Trophoblast cell (in vitro differentiated cells and primary cell): ENCODE data around the gene LCP1.

ENCODE experiments used
- DNase-seq, 2 donors: peaks; one replicate each; pipeline ENCODE4 v3.0.0-alpha.2; 2016
- H2AFZ ChIP-seq: 2 replicates; pipeline ENCODE4 v1.6.1; 2013; ENCODE audit warnings: low read length, moderate library complexity, mild to moderate bottlenecking; ENCODE audit not compliant: insufficient read depth, poor library complexity
- H2AK5ac ChIP-seq: 2 replicates; pipeline ENCODE4 v1.6.1; 2013; ENCODE audit warnings: mild to moderate bottlenecking, low read length
- H2BK120ac ChIP-seq: 2 replicates; pipeline ENCODE4 v1.6.1; 2013; ENCODE audit warnings: low read length, mild to moderate bottlenecking, moderate library complexity; ENCODE audit not compliant: insufficient read depth, poor library complexity
- H2BK12ac ChIP-seq: 2 replicates; pipeline ENCODE4 v1.6.1; 2013; ENCODE audit warnings: mild to moderate bottlenecking, low read length, moderate library complexity
- H2BK5ac ChIP-seq: 2 replicates; pipeline ENCODE4 v1.6.1; 2013; ENCODE audit warnings: low read length, low read depth, moderate library complexity, mild to moderate bottlenecking; ENCODE audit not compliant: poor library complexity
- H3K14ac ChIP-seq: 2 replicates; pipeline ENCODE4 v1.6.1; 2013; ENCODE audit warnings: mild to moderate bottlenecking, low read length
- H3K18ac ChIP-seq: 2 replicates; pipeline ENCODE4 v1.6.1; 2013; ENCODE audit warnings: mild to moderate bottlenecking, low read length
- H3K23ac ChIP-seq: 2 replicates; pipeline ENCODE4 v1.6.1; 2013; ENCODE audit warnings: low read length
- H3K27ac ChIP-seq: 2 replicates; pipeline ENCODE4 v1.5.1; 2013; ENCODE audit warnings: low read depth, mild to moderate bottlenecking, inconsistent platforms, low read length, moderate library complexity
- H3K27me3 ChIP-seq: 2 replicates; pipeline ENCODE4 v1.6.1; 2013; ENCODE audit warnings: inconsistent platforms, mild to moderate bottlenecking, low read length, moderate library complexity; ENCODE audit not compliant: insufficient read depth
- H3K36me3 ChIP-seq, 2 experiments: 1 replicate in 1 of 2; 2 replicates in 1 of 2; pipeline ENCODE4 v1.6.1; 2013; ENCODE audit warnings: low read length in 2 of 2, mild to moderate bottlenecking in 2 of 2, moderate library complexity in 1 of 2; ENCODE audit not compliant: insufficient read depth in 2 of 2, control insufficient read depth in 1 of 2
- H3K4ac ChIP-seq: 2 replicates; pipeline ENCODE4 v1.6.1; 2013; ENCODE audit warnings: low read depth, mild to moderate bottlenecking, low read length, moderate library complexity
- H3K4me1 ChIP-seq, 2 experiments: 1 replicate in 1 of 2; 2 replicates in 1 of 2; pipeline ENCODE4 v1.6.1; 2013; ENCODE audit warnings: low read length in 2 of 2, mild to moderate bottlenecking in 2 of 2, moderate library complexity in 1 of 2; ENCODE audit not compliant: insufficient read depth in 2 of 2, control insufficient read depth in 1 of 2
- H3K4me2 ChIP-seq: 2 replicates; pipeline ENCODE4 v1.6.1; 2013; ENCODE audit warnings: inconsistent platforms, mild to moderate bottlenecking, low read length, moderate library complexity
- H3K4me3 ChIP-seq: 2 replicates; pipeline ENCODE4 v1.5.1; 2013; ENCODE audit warnings: mild to moderate bottlenecking, low read depth, low read length, inconsistent platforms
- H3K79me1 ChIP-seq: one replicate; pipeline ENCODE4 v1.6.1; 2013; ENCODE audit warnings: low read length
- H3K79me2 ChIP-seq: 2 replicates; pipeline ENCODE4 v1.6.1; 2013; ENCODE audit warnings: low read length, mild to moderate bottlenecking; ENCODE audit not compliant: control insufficient read depth, insufficient read depth, poor library complexity
- H3K9ac ChIP-seq: 2 replicates; pipeline ENCODE4 v1.6.1; 2013; ENCODE audit warnings: mild to moderate bottlenecking, low read length
- H3K9me3 ChIP-seq: 2 replicates; pipeline ENCODE4 v1.6.1; 2013; ENCODE audit warnings: low read depth, mild to moderate bottlenecking, control low read depth, inconsistent platforms, low read length; ENCODE audit not compliant: insufficient read depth
- H4K12ac ChIP-seq: 2 replicates; pipeline ENCODE4 v1.6.1; 2013; ENCODE audit warnings: low read depth, mild to moderate bottlenecking, low read length, moderate library complexity
- H4K8ac ChIP-seq: 2 replicates; pipeline ENCODE4 v1.6.1; 2013; ENCODE audit warnings: low read depth, mild to moderate bottlenecking, low read length, moderate library complexity
- H4K91ac ChIP-seq: one replicate; pipeline ENCODE4 v1.6.1; 2013; ENCODE audit warnings: low read depth, mild to moderate bottlenecking, low read length, moderate library complexity
- WGBS: extraction: QIAGEN DNeasy Blood & Tissue Kit; methylation state at CpG from one replicate; pipeline ENCODE4 v1.1.7; 2013; ENCODE audit warnings: missing lambda C conversion rate; ENCODE audit not compliant: insufficient read length, insufficient coverage; ENCODE audit errors: extremely low coverage; 5-methylcytosine and 5-hydroxymethylcytosine counted together

The LCP1 gene

DNA sequence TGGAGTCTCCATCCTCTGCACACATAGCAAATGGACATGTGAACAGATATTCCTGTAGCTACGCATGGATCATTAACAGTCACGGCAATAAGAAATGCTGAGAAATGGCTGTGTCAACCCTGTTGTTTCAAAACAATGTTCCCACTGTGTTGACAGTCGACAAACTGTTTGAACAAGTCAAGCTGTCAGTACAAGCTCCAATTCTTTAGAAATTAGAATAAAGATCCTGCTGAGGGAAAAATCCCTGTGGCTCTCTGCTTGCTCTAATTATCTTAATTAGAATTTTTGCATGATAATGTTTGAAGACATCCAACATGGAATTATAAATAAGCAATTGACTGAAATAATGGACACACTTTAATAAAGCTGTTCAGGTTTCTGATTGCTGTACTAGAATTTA, 39.2 kb downstream of the LCP1 start:
- H3K14ac ChIP-seq, result no peak overlapping the region
- no peaks in the 10 kb centered on the region for H3K27me3 ChIP-seq
- no peaks in the 10 kb centered on the region for H3K4me1 ChIP-seq
- H3K79me2 ChIP-seq, result no peaks in the 10 kb centered on the region
- DNase-seq, result no peak
- no peak overlapping the region for H3K4me2 ChIP-seq
- H2BK120ac ChIP-seq, result no peak overlapping the region
- H3K18ac ChIP-seq, result no peak overlapping the region
- no peak overlapping the region for H3K23ac ChIP-seq
- H2BK5ac ChIP-seq, result no peak overlapping the region
- no peak overlapping the region for H3K4me3 ChIP-seq
- no peak overlapping the region for H4K8ac ChIP-seq
- no peak overlapping the region for H3K9ac ChIP-seq
- H3K9me3 ChIP-seq, result no peaks in the 10 kb centered on the region
- no peak overlapping the region for H4K12ac ChIP-seq
- H2AFZ ChIP-seq, result no peak overlapping the region
- no peak overlapping the region for H4K91ac ChIP-seq
- no peak overlapping the region for H3K4ac ChIP-seq
- WGBS, result no CpG with 5 or more reads among the region's 3 CpGs
- H3K27ac ChIP-seq, result no peak overlapping the region
- peaks cover 17 to 39% of the 10 kb centered on the region in 2 experiments for H3K36me3 ChIP-seq
- no peak overlapping the region for H2AK5ac ChIP-seq
- no peak overlapping the region for H2BK12ac ChIP-seq
- no peaks in the 10 kb centered on the region for H3K79me1 ChIP-seq

DNA sequence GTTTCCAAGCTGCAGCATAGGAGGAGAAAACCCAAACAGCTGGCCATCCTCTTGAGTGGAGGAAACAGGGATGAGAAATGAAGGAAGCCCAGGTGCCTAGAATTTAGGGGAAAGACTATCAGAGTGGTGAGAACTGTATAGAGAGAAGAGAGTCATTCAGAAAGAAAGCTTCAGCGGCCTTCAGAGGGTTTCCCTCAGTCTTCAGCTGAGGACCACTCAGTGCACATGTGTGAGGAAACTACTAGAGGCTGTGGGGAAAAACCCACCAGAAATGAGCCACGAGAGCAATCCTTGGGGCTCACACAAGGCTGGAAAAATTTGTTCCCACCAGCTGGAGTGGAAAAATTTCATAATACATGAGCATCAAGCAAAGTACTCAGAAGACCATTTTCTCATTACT, 41.9 kb downstream of the LCP1 start:
- Histone ChIP-seq H3K9ac (no peak overlapping the region), H3K18ac (no peak overlapping the region)

DNA sequence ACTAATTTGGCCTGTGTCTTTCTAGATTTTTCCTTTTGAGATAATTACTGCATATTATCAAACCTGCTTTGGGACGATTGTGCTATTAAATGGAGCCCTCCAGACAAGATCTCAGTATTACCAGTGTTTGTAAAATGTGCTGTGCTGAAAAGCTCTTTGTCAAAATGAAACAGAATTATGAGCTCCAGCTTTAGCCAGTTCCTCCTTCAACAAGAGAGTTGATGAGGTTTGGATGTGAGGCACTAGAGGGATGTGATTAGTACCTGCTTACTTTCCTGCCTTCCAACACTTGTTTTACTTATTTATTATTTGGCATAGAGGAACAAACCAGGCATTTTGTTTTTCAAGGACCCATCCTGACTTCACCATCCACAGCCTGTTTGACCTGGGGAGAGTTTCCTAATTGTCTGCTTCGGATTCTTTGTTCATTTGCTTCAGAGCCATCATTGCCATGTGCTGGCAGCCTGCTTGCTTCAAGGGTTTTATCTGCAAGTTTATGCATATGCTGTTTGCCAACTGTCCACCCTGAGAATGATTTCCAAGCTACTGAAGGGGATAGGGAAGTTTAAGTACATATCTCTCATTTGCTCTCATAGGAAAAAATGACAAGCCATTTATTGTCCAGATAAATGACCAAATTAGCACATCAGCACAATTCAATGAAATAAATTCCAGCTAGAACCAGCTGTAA, 44.2 kb downstream of the LCP1 start:
- Histone ChIP-seq H3K36me3 (peaks cover 14 to 28% of the 10 kb centered on the region in 2 experiments), H3K18ac (no peak overlapping the region)

More for the DNA sequence above, 41.9 kb downstream of the LCP1 start:
- Histone ChIP-seq H3K4me1 (peaks cover 8% of the 10 kb centered on the region in 2 experiments), H3K23ac (no peak overlapping the region), H3K4me3 (no peak overlapping the region), H3K36me3 (peaks cover 15 to 39% of the 10 kb centered on the region in 2 experiments), H3K4ac (no peak overlapping the region), H3K79me1 (peaks cover 5% of the 10 kb centered on the region), H4K12ac (no peak overlapping the region), H3K27ac (no peak overlapping the region), H2AFZ (no peak overlapping the region), H4K8ac (no peak overlapping the region), H4K91ac (no peak overlapping the region), H2AK5ac (peak overlapping the region; percentile 29), H2BK12ac (no peak overlapping the region), H3K4me2 (no peak overlapping the region), H2BK120ac (no peak overlapping the region), H3K79me2 (no peaks in the 10 kb centered on the region), H2BK5ac (no peak overlapping the region), H3K9me3 (no peaks in the 10 kb centered on the region), H3K14ac (no peak overlapping the region), H3K27me3 (no peaks in the 10 kb centered on the region)
- WGBS, result no CpG with 5 or more reads among the region's 2 CpGs
- no peak for DNase-seq

DNA sequence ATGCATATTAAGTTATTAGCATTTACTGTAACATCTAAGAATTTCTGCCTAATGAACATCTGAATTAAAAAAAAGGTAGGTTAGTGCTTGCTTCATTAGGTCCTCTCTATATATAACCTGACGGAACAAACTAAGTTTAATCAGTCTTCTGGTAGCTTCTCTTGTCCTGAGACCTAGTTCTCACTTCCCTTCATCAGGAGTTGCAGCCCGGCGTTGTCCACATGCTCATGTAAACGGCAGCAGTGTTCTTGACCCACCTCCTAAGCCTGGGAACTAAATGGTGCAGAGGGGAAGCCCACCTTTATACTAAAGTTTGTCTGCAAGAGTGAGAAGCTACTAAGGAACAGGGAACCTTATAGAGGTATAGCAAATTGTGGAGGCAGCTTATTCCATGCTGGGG, 45.3 kb downstream of the LCP1 start:
- no CpG with 5 or more reads among the region's 4 CpGs for WGBS
- H3K14ac ChIP-seq, result no peak overlapping the region
- no peaks in the 10 kb centered on the region for H3K27me3 ChIP-seq
- peaks cover 14 to 35% of the 10 kb centered on the region in 2 experiments for H3K36me3 ChIP-seq
- no peak overlapping the region for H3K4me2 ChIP-seq
- H3K4me3 ChIP-seq, result no peak overlapping the region
- H2BK120ac ChIP-seq, result no peak overlapping the region
- no peak overlapping the region for H4K12ac ChIP-seq
- no peak overlapping the region for H4K91ac ChIP-seq
- H3K9me3 ChIP-seq, result no peaks in the 10 kb centered on the region
- H3K79me1 ChIP-seq, result peaks cover 5% of the 10 kb centered on the region
- H2BK12ac ChIP-seq, result no peak overlapping the region
- H3K18ac ChIP-seq, result no peak overlapping the region
- peak overlapping the region; percentile 34 for H3K27ac ChIP-seq
- H3K4ac ChIP-seq, result no peak overlapping the region
- no peak overlapping the region for H4K8ac ChIP-seq
- no peak overlapping the region for H3K9ac ChIP-seq
- no peak overlapping the region for H3K23ac ChIP-seq
- no peak overlapping the region for H2BK5ac ChIP-seq
- DNase-seq, result no peak
- no peaks in the 10 kb centered on the region for H3K79me2 ChIP-seq
- no peak overlapping the region for H2AFZ ChIP-seq
- H2AK5ac ChIP-seq, result no peak overlapping the region
- H3K4me1 ChIP-seq, result peaks cover 11 to 12% of the 10 kb centered on the region in 2 experiments

More for the DNA sequence above, 44.2 kb downstream of the LCP1 start:
- no peak overlapping the region for H2AFZ ChIP-seq
- H2BK5ac ChIP-seq, result peak overlapping the region; percentile 20
- H2AK5ac ChIP-seq, result no peak overlapping the region
- peaks cover 5% of the 10 kb centered on the region for H3K79me1 ChIP-seq
- H3K4me1 ChIP-seq, result peaks cover 11 to 12% of the 10 kb centered on the region in 2 experiments
- H3K27ac ChIP-seq, result no peak overlapping the region
- H4K12ac ChIP-seq, result no peak overlapping the region
- no peaks in the 10 kb centered on the region for H3K79me2 ChIP-seq
- H3K27me3 ChIP-seq, result no peaks in the 10 kb centered on the region
- H3K4ac ChIP-seq, result no peak overlapping the region
- no peak overlapping the region for H2BK120ac ChIP-seq
- no peak overlapping the region for H4K8ac ChIP-seq
- no peak overlapping the region for H3K23ac ChIP-seq
- DNase-seq, result no peak
- H2BK12ac ChIP-seq, result no peak overlapping the region
- no peak overlapping the region for H3K14ac ChIP-seq
- H3K9me3 ChIP-seq, result no peaks in the 10 kb centered on the region
- no CpG with 5 or more reads among the region's 2 CpGs for WGBS
- no peak overlapping the region for H3K4me2 ChIP-seq
- no peak overlapping the region for H3K9ac ChIP-seq
- H3K4me3 ChIP-seq, result no peak overlapping the region
- H4K91ac ChIP-seq, result no peak overlapping the region
